Hepatocyte (in vitro differentiated cells): Measurements from ENCODE around the gene RELL1. TPM values are rescaled to one million over a fixed set of nuclear protein-coding genes. Genes with fewer than 3 reads are reported as not detected.

Source experiments
- DNase-seq: peaks from one replicate; pipeline ENCODE4 v3.0.0-alpha.2; 2016; ENCODE audit warnings: low spot score
- H2AFZ ChIP-seq: fragments of 200-600 bp; sonication (generic); 2 replicates; pipeline ENCODE4 v1.6.0; 2016; ENCODE audit warnings: antibody characterized with exemption, mild to moderate bottlenecking
- H3K27ac ChIP-seq: fragments of 200-600 bp; sonication (generic); 2 replicates; pipeline ENCODE4 v1.5.1; 2016; ENCODE audit warnings: mild to moderate bottlenecking
- H3K27me3 ChIP-seq: fragments of 200-600 bp; sonication (generic); 2 replicates; pipeline ENCODE4 v1.6.1; 2016
- H3K36me3 ChIP-seq: fragments of 200-600 bp; sonication (generic); replicated peaks from 2 replicates; pipeline ENCODE4 v1.5.1; 2016; ENCODE audit warnings: low read depth; ENCODE audit not compliant: insufficient read depth
- H3K4me1 ChIP-seq: fragments of 200-600 bp; sonication (generic); 2 replicates; pipeline ENCODE4 v1.5.1; 2016; ENCODE audit warnings: mild to moderate bottlenecking, moderate library complexity; ENCODE audit not compliant: insufficient read depth
- H3K4me2 ChIP-seq: fragments of 200-600 bp; sonication (generic); 2 replicates; pipeline ENCODE4 v1.6.0; 2016
- H3K4me3 ChIP-seq: fragments of 200-600 bp; sonication (generic); 2 replicates; pipeline ENCODE4 v1.5.1; 2016; ENCODE audit warnings: mild to moderate bottlenecking
- H3K79me2 ChIP-seq: fragments of 200-600 bp; sonication (generic); 2 replicates; pipeline ENCODE4 v1.6.0; 2017; ENCODE audit warnings: mild to moderate bottlenecking
- H3K9me2 ChIP-seq: fragments of 200-600 bp; sonication (generic); replicated peaks from 2 replicates; pipeline ENCODE4 v1.6.0; 2017; ENCODE audit warnings: mild to moderate bottlenecking; ENCODE audit not compliant: insufficient read depth
- H3K9me3 ChIP-seq: fragments of 200-600 bp; sonication (generic); 2 replicates; pipeline ENCODE4 v1.5.1; 2016; ENCODE audit warnings: low read depth, mild to moderate bottlenecking
- H4K20me1 ChIP-seq: fragments of 200-600 bp; sonication (generic); 2 replicates; pipeline ENCODE4 v1.6.0; 2016; ENCODE audit warnings: mild to moderate bottlenecking; ENCODE audit not compliant: insufficient read depth, poor library complexity, severe bottlenecking
- EZH2 ChIP-seq: fragments of 200-600 bp; sonication (generic); IDR thresholded peaks from 2 replicates; pipeline ENCODE4 v1.6.1; 2016; ENCODE audit warnings: antibody characterized with exemption, mild to moderate bottlenecking, borderline replicate concordance
- EZH2phosphoT487 ChIP-seq: fragments of 200-600 bp; sonication (generic); IDR thresholded peaks from one replicate; pipeline ENCODE4 v1.6.1; 2018; ENCODE audit warnings: antibody characterized with exemption, mild to moderate bottlenecking, low read depth, moderate library complexity; ENCODE audit not compliant: unreplicated experiment, severe bottlenecking
- WGBS: methylation state at CpG from one replicate; pipeline ENCODE4 v1.1.6; 2016; ENCODE audit warnings: low lambda C conversion rate; ENCODE audit errors: missing lambda C conversion rate; 5-methylcytosine and 5-hydroxymethylcytosine counted together
- polyA plus RNA-seq: library from polyadenylated mRNA; unstranded; fragments of >200 nt; fragmentation: Nextera tagmentation; extraction: Ambion mirVana; gene quantifications from 2 replicates; pipeline ENCODE4 v1.2.1, GENCODE V29; 2016
- total RNA-seq: library from RNA; depleted of rRNA; stranded (reverse); fragments of >200 nt; gene quantifications from 2 replicates; pipeline ENCODE4 v1.2.3, GENCODE V29; 2014
- TF ChIP-seq, protein P1 (sequence below): fragments of 200-600 bp; sonication (generic); IDR thresholded peaks from 2 replicates; pipeline ENCODE4 v1.5.1; 2016; ENCODE audit warnings: antibody characterized with exemption, mild to moderate bottlenecking; ENCODE audit not compliant: poor library complexity

RELL1 gene
- total and polyA plus RNA-seq, 2 experiments from 2014 or later: 5.5 to 39.8 TPM

DNA sequence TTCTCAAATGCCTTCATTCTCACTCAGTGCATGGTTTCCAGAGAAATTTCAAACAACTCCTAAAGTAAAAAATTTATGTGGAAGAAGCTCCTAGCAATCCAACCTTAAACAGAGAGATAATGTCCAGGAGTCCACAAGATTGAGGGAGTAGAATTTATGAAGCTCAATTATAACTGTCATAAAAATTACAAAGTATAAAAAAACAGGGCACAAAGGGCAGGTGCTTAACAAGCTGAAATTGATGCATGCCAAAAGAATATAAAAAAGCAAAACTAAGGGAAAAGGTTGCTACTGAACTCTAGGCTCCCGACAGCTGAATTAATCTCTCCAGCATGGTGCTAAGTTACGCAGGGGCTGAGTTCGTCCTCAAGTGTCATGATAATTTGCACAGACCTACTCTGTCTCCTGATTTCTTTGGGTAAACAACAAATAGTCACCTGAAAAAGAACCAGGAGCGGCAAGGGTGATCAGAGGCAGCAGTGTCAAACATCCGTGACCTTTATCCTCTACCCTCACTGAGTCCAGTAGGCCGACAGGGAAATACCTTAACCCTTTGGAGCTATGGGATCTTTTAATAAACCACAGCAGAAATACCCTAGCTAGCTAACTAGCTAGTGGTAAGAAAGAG lies 47.2 kb upstream of the RELL1 start:
- DNase-seq: no peak
- 55% methylated on average over 6 of the region's 6 CpGs for WGBS
- Histone ChIP-seq H2AFZ (no peak overlapping the region), H3K9me3 (no peaks in the 10 kb centered on the region), H3K27me3 (no peaks in the 10 kb centered on the region), H3K27ac (peak overlapping the region; percentile 38), H3K4me2 (peak overlapping the region; percentile 30), H3K79me2 (no peaks in the 10 kb centered on the region), H3K4me1 (no peaks in the 10 kb centered on the region), H3K36me3 (no peaks in the 10 kb centered on the region), H3K9me2 (no peaks in the 10 kb centered on the region), H3K4me3 (no peak overlapping the region), H4K20me1 (no peaks in the 10 kb centered on the region)
- TF ChIP-seq, protein P1, sequence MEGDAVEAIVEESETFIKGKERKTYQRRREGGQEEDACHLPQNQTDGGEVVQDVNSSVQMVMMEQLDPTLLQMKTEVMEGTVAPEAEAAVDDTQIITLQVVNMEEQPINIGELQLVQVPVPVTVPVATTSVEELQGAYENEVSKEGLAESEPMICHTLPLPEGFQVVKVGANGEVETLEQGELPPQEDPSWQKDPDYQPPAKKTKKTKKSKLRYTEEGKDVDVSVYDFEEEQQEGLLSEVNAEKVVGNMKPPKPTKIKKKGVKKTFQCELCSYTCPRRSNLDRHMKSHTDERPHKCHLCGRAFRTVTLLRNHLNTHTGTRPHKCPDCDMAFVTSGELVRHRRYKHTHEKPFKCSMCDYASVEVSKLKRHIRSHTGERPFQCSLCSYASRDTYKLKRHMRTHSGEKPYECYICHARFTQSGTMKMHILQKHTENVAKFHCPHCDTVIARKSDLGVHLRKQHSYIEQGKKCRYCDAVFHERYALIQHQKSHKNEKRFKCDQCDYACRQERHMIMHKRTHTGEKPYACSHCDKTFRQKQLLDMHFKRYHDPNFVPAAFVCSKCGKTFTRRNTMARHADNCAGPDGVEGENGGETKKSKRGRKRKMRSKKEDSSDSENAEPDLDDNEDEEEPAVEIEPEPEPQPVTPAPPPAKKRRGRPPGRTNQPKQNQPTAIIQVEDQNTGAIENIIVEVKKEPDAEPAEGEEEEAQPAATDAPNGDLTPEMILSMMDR: no peak
- TF ChIP-seq EZH2phosphoT487: no peak

DNA sequence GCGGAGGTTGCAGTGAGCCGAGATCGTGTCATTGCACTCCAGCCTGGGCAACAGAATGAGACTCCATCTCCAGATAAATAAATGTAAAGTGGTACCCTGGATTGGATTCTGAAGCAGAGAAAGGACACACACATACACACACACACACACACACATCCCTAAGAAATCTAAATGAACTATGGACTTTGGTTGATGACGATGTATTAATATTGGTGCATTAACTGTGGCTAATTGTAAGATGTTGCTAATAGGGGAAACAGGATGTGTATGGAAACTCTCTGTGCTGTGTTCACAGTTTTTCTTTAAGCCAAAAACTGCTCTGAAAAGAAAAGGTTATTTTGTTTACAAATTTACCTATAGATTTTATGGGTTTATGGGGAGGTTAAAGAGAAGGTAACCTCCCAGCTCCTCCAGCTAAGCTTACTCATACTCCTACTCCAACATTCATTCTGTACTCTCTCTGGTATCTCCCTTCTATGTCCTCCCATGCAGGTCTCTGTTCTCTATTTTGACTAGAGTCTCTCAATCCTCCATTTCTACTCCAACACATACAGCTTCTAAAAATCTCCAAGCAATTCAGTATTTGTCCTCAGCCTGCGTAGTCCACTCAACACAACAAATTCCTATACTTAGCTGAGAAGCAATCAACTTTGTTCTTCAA lies 46.5 kb upstream of the RELL1 start:
- WGBS: 92% methylated on average over 5 of the region's 5 CpGs
- no peak for DNase-seq
- peak overlapping the region; percentile 30 for H3K4me2 ChIP-seq
- peak overlapping the region; percentile 38 for H3K27ac ChIP-seq
- TF ChIP-seq, protein P1: no peak
- no peak for TF ChIP-seq EZH2phosphoT487
- no peak for TF ChIP-seq EZH2
- no peaks in the 10 kb centered on the region for H3K9me2 ChIP-seq
- H2AFZ ChIP-seq: no peak overlapping the region
- no peak overlapping the region for H3K4me3 ChIP-seq
- no peaks in the 10 kb centered on the region for H3K4me1 ChIP-seq
- no peaks in the 10 kb centered on the region for H3K79me2 ChIP-seq
- no peaks in the 10 kb centered on the region for H4K20me1 ChIP-seq
- no peaks in the 10 kb centered on the region for H3K9me3 ChIP-seq
- no peaks in the 10 kb centered on the region for H3K27me3 ChIP-seq
- H3K36me3 ChIP-seq: no peaks in the 10 kb centered on the region

DNA sequence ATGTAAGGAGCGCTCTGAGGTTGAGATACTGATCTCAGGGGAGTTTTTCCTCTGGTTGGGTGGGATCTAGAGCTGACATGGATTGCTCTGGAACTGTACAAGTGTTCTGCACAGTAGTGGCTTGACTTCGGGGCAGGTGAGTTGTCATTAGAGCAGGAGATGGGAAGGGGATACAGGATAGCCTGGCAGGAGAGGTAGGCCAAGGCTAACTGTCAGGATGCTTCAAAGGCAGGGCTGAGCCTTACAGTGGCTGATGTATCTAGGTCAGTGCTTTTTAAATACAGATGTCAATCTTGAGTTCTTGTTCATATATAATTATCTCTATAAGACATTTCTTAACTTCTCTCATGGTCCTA lies 43.5 kb upstream of the RELL1 start:
- Histone ChIP-seq H3K9me2 (no peaks in the 10 kb centered on the region), H3K36me3 (no peaks in the 10 kb centered on the region), H3K27ac (peak overlapping the region; percentile 67), H4K20me1 (no peaks in the 10 kb centered on the region), H2AFZ (peak overlapping the region; percentile 21), H3K4me3 (no peak overlapping the region), H3K4me2 (no peak overlapping the region), H3K79me2 (no peaks in the 10 kb centered on the region), H3K27me3 (no peaks in the 10 kb centered on the region), H3K9me3 (no peaks in the 10 kb centered on the region), H3K4me1 (no peaks in the 10 kb centered on the region)
- no peak for DNase-seq
- 73% methylated on average over 2 of the region's 2 CpGs for WGBS
- TF ChIP-seq, protein P1: no peak
- TF ChIP-seq EZH2 (no peak), EZH2phosphoT487 (no peak)
